T-helper 17 cell (primary cell): ENCODE results near the gene ARMH3. TPM values are rescaled to one million over a fixed set of nuclear protein-coding genes. Genes with fewer than 3 reads are reported as not detected.
"Not testable (repeated sequence)": the region's sequence is repeated elsewhere in the genome, so short reads cannot be mapped to it uniquely, and the experiment has no call there.

Experiments used
- ATAC-seq: fragments of 150-1000 bp; cut with Tn5 transposase; 2 replicates; pipeline ENCODE4 v1.10.0; 2021; ENCODE audit warnings: mild to moderate bottlenecking, moderate library complexity
- DNase-seq, 3 donors: peaks; one replicate each; pipeline versions ENCODE4 v3.0.0 to v3.0.0-alpha.2; 2020 to 2021
- H3K9me3 ChIP-seq: one replicate; pipeline ENCODE4 v1.7.0; 2013; ENCODE audit warnings: low read length, mild to moderate bottlenecking; ENCODE audit not compliant: control insufficient read depth, poor library complexity, severe bottlenecking
- H3K27ac Mint-ChIP-seq: one replicate; pipeline ENCODE4 v1.8.0; 2022; ENCODE audit warnings: mild to moderate bottlenecking, moderate library complexity, mixed read lengths
- H3K27me3 Mint-ChIP-seq: one replicate; pipeline ENCODE4 v1.8.0; 2022; ENCODE audit warnings: mixed read lengths
- H3K36me3 Mint-ChIP-seq: one replicate; pipeline ENCODE4 v1.8.0; 2022; ENCODE audit warnings: low read depth, mixed read lengths
- H3K4me1 Mint-ChIP-seq: one replicate; pipeline ENCODE4 v1.8.0; 2022; ENCODE audit warnings: mild to moderate bottlenecking, mixed read lengths
- H3K4me3 Mint-ChIP-seq: one replicate; pipeline ENCODE4 v1.8.0; 2022; ENCODE audit warnings: mild to moderate bottlenecking, moderate library complexity, mixed read lengths
- total RNA-seq, 4 donors: library from RNA in 2 of 4; stranded (reverse) in 2 of 4; gene quantifications; one replicate each; pipeline ENCODE4 v1.2.3 and lab custom pipeline; 2022 to 2026

The ARMH3 gene
- total RNA-seq, 2 donors from 2014 or later: 25.6 to 27.2 TPM

- DNase-seq (no peak), ATAC-seq (no peak)
- peaks cover 21% of the 10 kb centered on the region for H3K4me1 Mint-ChIP-seq
- no peaks in the 10 kb centered on the region for H3K27me3 Mint-ChIP-seq
- H3K27ac Mint-ChIP-seq: peak overlapping the region; percentile 86
- peak overlapping the region; percentile 92 for H3K4me3 Mint-ChIP-seq
- H3K36me3 Mint-ChIP-seq: no peaks in the 10 kb centered on the region
- H3K9me3 ChIP-seq: no peaks in the 10 kb centered on the region
Observed at GRCh38 chr10:102066399-102067088, 10.6 kb upstream of the ARMH3 start.

DNA sequence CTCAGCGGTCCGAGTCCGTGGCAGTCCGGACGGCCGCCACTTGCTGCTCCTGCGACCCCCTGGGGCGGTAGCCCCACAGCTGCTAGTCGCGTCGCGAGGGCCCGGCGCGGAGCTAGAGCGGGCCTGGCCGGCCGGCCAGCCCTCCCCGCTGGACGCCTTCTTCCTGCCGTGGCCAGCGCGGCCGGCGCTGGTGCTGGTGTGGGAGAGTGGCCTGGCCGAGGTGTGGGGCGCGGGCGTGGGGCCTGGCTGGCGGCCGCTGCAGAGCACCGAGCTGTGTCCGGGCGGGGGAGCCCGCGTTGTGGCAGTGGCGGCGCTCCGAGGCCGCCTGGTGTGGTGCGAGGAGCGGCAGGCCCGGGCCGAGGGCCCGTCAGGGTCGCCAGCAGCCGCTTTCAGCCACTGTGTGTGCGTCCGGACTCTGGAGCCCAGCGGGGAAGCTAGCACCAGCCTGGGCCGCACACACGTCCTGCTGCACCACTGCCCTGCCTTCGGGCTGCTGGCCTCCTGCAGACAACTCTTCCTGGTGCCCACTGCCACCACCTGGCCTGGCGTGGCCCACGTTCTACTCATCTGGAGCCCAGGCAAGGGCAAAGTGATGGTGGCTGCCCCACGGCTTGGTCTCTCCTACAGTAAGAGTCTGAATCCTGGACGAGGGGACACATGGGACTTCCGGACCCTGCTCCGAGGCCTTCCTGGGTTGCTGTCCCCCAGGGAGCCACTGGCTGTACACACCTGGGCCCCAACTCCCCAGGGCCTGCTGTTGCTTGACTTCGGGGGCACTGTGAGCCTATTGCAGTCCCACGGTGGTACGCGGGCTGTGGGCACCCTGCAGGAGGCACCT, 9.8 kb upstream of the ARMH3 start:
- DNase-seq: peak in 1 of 3 donors; percentile 11

GRCh38 chr10:102064868-102065560, 9.0 kb upstream of the ARMH3 start, which contains the start of gene HPS6:
TSS of gene HPS6 (plus strand) at chr10:102065349. CDS start at chr10:102065475, 126 bp downstream.
- Mint-ChIP-seq H3K36me3 (no peaks in the 10 kb centered on the region), H3K27me3 (no peaks in the 10 kb centered on the region), H3K27ac (peak within 1 kb of the TSS; percentile 86), H3K4me3 (peak within 1 kb of the TSS; percentile 92), H3K4me1 (peaks cover 21% of the 10 kb centered on the region)
- no peaks in the 10 kb centered on the region for H3K9me3 ChIP-seq
- ATAC-seq (peak; percentile 98), DNase-seq (peak; percentile 78 to 88 (median 81))

More for the DNA sequence above, 9.8 kb upstream of the ARMH3 start:
- Mint-ChIP-seq H3K4me3 (peak overlapping the region; percentile 92), H3K27ac (peak overlapping the region; percentile 86), H3K27me3 (no peaks in the 10 kb centered on the region), H3K4me1 (peaks cover 21% of the 10 kb centered on the region), H3K36me3 (no peaks in the 10 kb centered on the region)
- peak; percentile 16 for ATAC-seq
- H3K9me3 ChIP-seq: no peaks in the 10 kb centered on the region

DNA sequence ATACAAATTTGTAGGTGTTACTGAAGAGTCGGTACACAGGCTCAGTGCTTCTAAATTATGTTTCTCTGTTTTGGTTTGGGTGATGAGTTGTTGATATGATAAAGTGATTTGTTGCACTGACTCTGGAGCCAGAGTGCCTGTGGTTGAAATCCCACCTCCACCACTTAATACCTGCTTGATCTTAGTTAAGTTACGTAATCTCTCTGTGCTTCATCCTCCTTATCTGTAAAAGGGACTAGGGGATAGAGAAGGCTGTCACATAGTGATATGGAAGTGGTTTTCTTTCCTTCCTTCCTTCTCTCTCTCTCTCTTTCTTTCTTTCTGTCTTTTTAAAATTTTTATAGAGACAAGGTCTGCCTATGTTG, 8.5 kb upstream of the ARMH3 start:
- no peaks in the 10 kb centered on the region for H3K27me3 Mint-ChIP-seq
- peak overlapping the region; percentile 77 for H3K27ac Mint-ChIP-seq
- ATAC-seq: no peak
- DNase-seq: no peak
- H3K4me1 Mint-ChIP-seq: peaks cover 25% of the 10 kb centered on the region
- H3K4me3 Mint-ChIP-seq: peak overlapping the region; percentile 92
- no peaks in the 10 kb centered on the region for H3K9me3 ChIP-seq
- H3K36me3 Mint-ChIP-seq: no peaks in the 10 kb centered on the region

- no peak overlapping the region for H3K4me3 Mint-ChIP-seq
- H3K27ac Mint-ChIP-seq: no peak overlapping the region
- DNase-seq (no peak), ATAC-seq (no peak)
- peaks cover 20% of the 10 kb centered on the region for H3K4me1 Mint-ChIP-seq
- peaks cover 2% of the 10 kb centered on the region for H3K36me3 Mint-ChIP-seq
- H3K27me3 Mint-ChIP-seq: no peaks in the 10 kb centered on the region
- no peaks in the 10 kb centered on the region for H3K9me3 ChIP-seq
Observed at GRCh38 chr10:102059987-102060386, 4.0 kb upstream of the ARMH3 start.

- Mint-ChIP-seq H3K4me1 (peaks cover 29% of the 10 kb centered on the region), H3K27ac (peak overlapping the region; percentile 78), H3K4me3 (peak overlapping the region; percentile 96)
- H3K36me3 Mint-ChIP-seq, H3K27me3 Mint-ChIP-seq, ATAC-seq, DNase-seq, H3K9me3 ChIP-seq: not testable (repeated sequence)
Observed at GRCh38 chr10:102054881-102055646, 909 bp downstream of the ARMH3 start.

DNA sequence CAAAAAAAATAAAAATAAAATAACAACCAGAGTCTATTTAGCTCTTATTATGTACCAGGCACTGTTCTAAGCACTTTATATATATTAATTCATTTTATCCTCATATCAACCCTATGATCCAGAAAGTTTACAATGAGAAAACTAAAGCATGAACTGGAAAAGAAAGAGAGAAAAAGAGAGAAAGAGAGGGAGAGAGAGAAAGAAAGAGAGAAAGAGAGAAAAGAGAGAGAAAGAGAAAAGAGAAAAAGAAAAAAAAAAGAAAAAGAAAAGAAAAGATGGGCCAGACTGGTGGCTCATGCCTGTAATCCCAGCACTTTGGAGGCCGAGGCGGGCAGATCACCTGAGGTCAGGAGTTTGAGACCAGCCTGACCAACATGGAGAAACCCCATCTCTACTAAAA, 9.9 kb downstream of the ARMH3 start:
- H3K27ac Mint-ChIP-seq: peak overlapping the region; percentile 56
- H3K4me3 Mint-ChIP-seq: no peak overlapping the region
- ATAC-seq (no peak), DNase-seq (no peak)
- peaks cover 31% of the 10 kb centered on the region for H3K4me1 Mint-ChIP-seq
- H3K27me3 Mint-ChIP-seq: no peaks in the 10 kb centered on the region
- no peaks in the 10 kb centered on the region for H3K9me3 ChIP-seq
- H3K36me3 Mint-ChIP-seq: no peaks in the 10 kb centered on the region

- Mint-ChIP-seq H3K4me1 (peaks cover 34% of the 10 kb centered on the region), H3K4me3 (no peak overlapping the region)
Observed at GRCh38 chr10:102045292-102045691, 10.7 kb downstream of the ARMH3 start.

DNA sequence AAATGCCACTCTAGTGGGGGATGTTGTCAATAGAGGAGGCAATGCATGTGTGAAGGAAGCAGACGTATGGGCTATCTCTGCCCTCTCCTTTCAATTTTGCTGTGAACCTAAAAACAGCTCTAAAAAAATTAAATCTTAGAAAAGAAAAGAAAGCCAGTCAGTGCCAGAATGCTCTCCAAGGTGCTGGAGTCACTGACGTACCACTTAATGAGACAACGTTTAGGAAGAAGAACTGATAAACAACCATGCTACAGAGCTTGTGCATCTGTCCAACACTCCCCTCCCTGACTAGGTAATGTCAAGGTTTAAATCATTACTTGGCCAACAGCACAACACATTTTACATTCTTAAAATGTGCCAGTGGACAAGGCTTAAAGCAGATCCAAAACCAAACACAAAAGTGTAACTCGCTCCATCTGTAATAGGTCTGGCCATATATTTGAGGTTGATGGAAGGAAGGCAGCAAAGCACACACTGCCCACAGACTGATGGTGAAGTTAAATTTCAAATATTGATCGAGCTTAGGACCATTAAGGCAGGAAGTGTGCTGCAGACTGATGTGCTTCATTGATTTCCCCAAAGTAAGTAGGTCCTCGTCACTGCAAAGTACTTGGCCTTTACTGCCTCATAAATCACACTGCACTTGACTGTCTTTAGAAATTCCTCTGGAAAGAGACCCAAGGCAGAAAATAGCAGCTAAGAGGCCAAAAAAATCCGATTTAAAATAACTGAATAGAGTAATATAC, 15.5 kb downstream of the ARMH3 start:
- Mint-ChIP-seq H3K36me3 (no peaks in the 10 kb centered on the region), H3K27ac (no peak overlapping the region), H3K4me1 (peaks cover 15% of the 10 kb centered on the region), H3K4me3 (no peak overlapping the region), H3K27me3 (no peaks in the 10 kb centered on the region)
- DNase-seq (no peak), ATAC-seq (no peak)
- H3K9me3 ChIP-seq: no peaks in the 10 kb centered on the region

More at GRCh38 chr10:102045292-102045691, 10.7 kb downstream of the ARMH3 start:
- no peaks in the 10 kb centered on the region for H3K36me3 Mint-ChIP-seq
- no peaks in the 10 kb centered on the region for H3K27me3 Mint-ChIP-seq
- H3K27ac Mint-ChIP-seq: no peak overlapping the region
- H3K9me3 ChIP-seq: no peaks in the 10 kb centered on the region
- ATAC-seq: no peak
- DNase-seq: no peak

- Mint-ChIP-seq H3K27ac (no peak overlapping the region), H3K4me3 (no peak overlapping the region)
- no peak for ATAC-seq
Observed at GRCh38 chr10:102038410-102038809, 17.6 kb downstream of the ARMH3 start.

GRCh38 chr10:102035807-102036206, 20.2 kb downstream of the ARMH3 start:
- H3K36me3 Mint-ChIP-seq, H3K27ac Mint-ChIP-seq, H3K27me3 Mint-ChIP-seq, ATAC-seq, H3K4me1 Mint-ChIP-seq, H3K9me3 ChIP-seq, H3K4me3 Mint-ChIP-seq, DNase-seq: not testable (repeated sequence)

More at GRCh38 chr10:102038410-102038809, 17.6 kb downstream of the ARMH3 start:
- H3K27me3 Mint-ChIP-seq: no peaks in the 10 kb centered on the region
- peaks cover 10% of the 10 kb centered on the region for H3K4me1 Mint-ChIP-seq
- no peaks in the 10 kb centered on the region for H3K36me3 Mint-ChIP-seq
- no peak for DNase-seq
- H3K9me3 ChIP-seq: no peaks in the 10 kb centered on the region

DNA sequence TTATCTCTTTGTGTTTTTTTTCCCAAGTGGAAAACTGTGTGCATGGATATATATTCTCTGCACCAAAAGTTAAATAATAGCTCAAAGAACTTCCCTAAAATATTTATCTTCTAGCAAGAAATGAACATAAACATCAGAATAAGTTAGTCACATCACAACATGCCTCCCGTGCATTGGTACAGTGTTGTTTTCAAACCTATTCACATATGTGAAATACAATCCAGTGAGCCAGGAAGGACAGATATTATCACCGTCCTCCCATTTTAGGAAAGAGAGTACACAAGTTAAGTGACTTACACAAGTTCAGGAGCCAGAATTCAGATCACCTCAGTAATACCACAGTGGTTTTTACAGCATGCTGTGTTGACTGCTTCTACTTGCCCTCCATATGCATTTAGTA, 22.2 kb downstream of the ARMH3 start:
- no peaks in the 10 kb centered on the region for H3K9me3 ChIP-seq
- Mint-ChIP-seq H3K27me3 (no peaks in the 10 kb centered on the region), H3K27ac (peak overlapping the region; percentile 2), H3K4me3 (no peak overlapping the region), H3K4me1 (no peaks in the 10 kb centered on the region), H3K36me3 (no peaks in the 10 kb centered on the region)
- ATAC-seq: no peak
- no peak for DNase-seq
